HG03558 (cell line): ENCODE results near the gene KCNK1.

Source experiments
- ATAC-seq: cut with Tn5 transposase; IDR thresholded peaks from one replicate; pipeline ENCODE4 v1.9.1; 2021; ENCODE audit warnings: moderate number of reproducible peaks; ENCODE audit not compliant: unreplicated experiment; ENCODE audit errors: extremely low read depth

KCNK1 gene

DNA sequence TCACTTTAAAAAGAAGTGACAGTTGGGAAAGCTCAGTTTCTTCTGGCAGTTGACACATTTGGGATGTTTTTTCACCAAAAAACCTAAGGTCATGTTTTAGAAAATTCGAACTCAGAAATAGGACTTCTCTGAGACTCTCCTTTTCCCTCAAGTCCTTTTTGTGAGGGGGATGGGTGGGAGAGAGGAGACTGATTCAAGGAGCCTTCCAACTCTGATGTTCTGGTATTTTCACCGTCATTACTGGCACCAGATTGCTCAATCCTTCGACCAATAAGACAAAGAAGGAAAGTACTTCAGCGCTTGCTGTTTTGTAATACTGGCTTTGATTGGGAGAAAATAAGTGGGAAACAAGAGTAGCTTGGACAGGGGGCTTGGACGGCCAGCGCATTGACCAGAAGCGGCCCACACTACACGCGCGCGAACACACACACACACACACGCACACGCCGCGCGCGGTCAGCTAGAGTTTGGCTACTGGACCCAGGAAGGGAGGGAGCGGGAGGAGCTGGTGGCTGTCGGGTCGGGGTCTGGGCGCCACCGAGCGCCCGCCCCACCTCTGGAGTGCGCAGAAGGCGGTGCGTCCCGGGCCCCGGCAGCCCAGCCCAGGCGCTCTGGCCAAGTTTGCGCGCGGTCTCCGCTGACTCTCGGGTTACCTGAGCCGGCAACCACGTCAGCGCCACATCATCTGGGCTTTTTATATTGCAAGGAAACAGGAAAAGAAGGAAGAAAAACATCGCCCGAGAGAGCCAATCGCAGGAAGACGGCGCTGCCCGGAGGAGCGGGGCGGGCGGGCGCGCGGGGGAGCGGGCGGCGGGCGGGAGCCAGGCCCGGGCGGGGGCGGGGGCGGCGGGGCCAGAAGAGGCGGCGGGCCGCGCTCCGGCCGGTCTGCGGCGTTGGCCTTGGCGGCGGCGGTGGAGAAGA, at the start of gene KCNK1:
Gene KCNK1, plus strand, starts transcription at position 855 of the 921 bp plus-strand sequence. Its CDS starts 66 bp downstream, at position 921.
- ATAC-seq, result no peak

DNA sequence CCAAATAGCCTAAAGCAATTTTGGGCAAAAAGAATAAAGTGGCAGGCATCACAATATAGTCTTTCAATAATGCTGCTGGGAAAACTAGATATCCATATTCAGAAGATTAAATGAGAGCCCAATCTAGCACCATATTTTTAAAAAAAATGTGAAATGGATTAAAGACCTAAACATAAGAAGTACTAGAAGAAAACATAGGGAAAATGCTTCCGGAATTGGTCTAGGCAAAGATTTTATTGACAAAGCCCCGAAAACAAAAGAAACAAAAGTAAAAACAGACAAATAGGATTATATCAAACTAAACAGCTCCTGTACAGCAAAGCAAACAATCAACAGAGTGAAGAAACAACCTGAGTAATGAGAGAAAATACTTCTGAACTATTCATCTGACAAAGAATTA, 48.6 kb upstream of the KCNK1 start:
- ATAC-seq, result no peak

DNA sequence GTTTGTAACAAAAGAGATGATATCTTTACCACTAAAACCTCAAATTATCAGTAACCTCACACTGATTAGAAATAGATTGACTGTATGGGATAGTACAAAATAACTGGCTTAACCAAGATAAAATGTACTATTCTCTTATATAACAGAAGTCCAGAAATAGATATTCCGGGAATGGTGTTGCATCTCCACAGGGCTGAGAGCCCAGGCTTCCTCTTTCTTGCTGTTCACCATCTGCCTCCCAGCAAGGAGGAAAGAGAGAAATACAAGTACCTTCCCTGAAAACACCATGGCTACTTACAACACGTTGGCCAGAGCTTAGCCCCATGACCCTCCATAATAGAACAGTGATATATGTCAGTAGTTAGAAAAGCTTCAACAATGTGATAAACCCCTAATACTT, 47.0 kb upstream of the KCNK1 start:
- no peak for ATAC-seq

- ATAC-seq, result no peak
Observed at GRCh38 chr1:233569636-233570035, 44.3 kb upstream of the KCNK1 start.

DNA sequence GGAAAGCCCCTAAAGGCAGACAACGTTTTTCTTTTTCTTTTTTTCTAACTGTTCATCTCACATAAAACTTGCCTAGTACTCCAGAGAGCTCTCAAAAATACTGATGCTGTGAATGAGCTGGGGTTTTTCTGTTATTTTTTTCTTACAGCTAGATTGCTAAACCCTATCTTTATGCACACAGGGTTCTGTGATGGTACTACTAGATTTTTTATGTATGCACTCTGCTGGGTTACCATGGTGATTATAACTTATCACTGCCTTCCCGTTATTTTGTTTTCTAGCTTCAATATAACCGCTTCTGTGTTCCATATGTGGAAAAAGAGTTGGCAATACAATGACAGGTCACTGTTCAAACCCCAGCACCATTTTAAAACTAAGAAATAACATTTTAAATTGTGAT, 43.7 kb upstream of the KCNK1 start:
- no peak for ATAC-seq

GRCh38 chr1:233570706-233571105, 43.2 kb upstream of the KCNK1 start:
- ATAC-seq, result no peak

DNA sequence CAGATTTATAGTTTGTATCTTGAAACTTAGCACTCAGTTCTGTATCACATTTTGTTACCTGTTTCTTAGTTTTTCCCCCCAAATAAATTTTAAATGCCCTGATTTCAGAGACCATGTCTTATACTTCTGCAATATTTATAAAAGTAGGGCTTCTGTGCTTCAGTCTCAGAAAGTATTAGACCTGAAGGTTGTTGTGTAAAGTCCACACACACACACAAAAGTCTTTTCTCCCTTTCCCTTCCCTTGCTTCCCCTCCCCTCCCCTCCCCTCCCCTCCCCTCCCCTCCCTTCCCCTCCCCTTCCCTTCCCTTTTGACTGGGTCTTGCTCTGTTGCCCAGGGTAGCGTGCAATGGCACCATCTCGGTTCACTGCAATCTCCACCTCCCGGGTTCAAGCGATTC, 41.0 kb upstream of the KCNK1 start:
- no peak for ATAC-seq

DNA sequence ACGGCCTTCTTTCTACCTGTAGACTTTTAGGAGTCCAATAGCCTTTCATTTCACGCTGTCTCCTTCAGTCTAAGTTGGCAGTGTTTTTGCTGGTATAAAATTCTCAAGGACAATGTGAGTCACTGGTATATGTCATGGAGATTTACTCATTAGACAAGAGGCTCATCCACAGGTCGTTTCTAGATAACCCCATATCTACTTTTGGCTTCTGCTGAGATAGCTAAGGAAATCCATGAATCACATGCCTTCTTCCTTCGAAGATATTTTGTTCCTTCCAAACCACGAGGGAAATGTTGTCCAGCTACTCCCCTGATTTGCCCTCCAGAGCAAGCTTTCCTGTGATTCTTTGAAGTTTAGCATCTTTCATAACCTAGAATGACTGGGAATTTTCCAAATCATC, 38.5 kb upstream of the KCNK1 start:
- ATAC-seq, result no peak

- no peak for ATAC-seq
Observed at GRCh38 chr1:233582439-233582838, 31.5 kb upstream of the KCNK1 start.

- ATAC-seq, result no peak
Observed at GRCh38 chr1:233584376-233584775, 29.5 kb upstream of the KCNK1 start.

- no peak for ATAC-seq
Observed at GRCh38 chr1:233584931-233585330, 29.0 kb upstream of the KCNK1 start.

DNA sequence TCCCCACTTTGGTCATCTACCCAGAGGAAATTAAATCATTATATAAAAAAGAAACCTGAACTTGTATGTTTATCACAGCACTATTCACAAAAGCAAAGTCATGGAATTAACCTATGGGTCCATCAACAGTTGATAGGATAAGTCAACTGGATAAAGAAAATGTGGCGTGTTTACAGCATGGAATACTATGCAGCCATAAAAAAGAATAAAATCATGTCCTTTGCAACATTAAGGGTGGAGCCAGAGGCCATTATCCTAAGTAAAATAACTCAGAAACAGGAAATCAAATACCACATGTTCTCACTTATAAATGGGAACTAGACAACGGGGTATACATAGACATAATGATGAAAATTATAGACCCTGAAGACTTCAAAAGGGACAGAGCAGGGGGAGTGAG, 27.6 kb upstream of the KCNK1 start:
- no peak for ATAC-seq

DNA sequence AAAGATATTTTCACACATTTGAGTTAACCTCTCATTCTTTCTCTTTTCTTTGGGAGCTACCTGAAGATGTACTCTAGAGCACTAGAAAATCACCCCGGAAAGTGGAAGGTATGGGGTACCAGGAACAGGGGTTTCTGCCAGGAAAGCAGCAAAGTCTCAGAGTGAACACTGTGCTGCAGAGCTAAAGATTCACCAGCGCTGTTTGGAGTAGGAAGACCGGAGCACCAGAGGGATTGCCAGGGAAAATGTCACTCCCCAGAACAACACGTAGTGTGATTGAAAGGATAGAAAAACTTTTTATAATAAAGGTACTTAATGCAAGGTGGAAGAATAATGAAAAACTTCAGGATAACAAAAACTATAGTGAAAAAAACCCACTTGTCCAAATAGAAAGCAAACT, 26.7 kb upstream of the KCNK1 start:
- no peak for ATAC-seq

DNA sequence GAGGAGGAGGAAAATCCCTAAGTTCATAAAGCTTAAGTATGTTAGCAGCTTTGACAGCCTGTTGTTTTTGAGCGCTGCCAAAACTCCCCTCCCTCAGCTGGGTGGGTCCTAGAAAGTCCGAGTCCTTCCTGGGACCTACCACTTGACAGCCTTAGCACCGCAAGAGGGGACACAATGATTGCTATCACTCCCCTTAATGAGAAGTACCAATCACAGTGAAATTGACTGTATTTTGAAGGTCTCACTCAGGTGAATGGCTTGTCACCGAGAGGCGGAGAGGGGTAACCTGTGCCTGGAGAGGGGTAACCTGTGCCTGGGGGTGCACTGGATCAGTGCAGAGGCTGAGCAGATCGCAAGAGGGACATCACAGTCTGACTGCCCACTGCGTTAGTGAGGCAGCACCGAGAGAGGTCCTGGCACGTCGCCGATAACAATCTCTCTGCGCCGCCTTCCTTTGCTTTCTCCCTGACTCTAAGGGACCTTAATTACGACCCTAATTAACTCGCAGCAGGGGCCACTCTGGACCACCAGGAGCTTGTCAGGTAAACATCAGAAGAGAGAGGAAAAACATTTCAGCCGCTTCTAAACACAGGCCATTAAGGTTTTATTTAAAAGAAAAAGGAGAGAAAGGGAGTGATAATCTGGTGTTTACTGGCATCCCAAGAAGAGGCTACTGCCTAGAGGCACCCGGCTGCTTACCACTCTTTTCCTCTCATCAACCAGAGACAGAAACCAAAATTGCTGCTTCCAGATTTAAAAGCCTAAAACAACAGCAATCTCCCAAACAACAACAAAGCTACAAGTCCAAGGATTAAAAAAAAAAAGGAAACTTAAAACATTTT, 25.7 kb upstream of the KCNK1 start:
- ATAC-seq, result no peak

GRCh38 chr1:233597489-233597901, 16.4 kb upstream of the KCNK1 start:
- no peak for ATAC-seq

DNA sequence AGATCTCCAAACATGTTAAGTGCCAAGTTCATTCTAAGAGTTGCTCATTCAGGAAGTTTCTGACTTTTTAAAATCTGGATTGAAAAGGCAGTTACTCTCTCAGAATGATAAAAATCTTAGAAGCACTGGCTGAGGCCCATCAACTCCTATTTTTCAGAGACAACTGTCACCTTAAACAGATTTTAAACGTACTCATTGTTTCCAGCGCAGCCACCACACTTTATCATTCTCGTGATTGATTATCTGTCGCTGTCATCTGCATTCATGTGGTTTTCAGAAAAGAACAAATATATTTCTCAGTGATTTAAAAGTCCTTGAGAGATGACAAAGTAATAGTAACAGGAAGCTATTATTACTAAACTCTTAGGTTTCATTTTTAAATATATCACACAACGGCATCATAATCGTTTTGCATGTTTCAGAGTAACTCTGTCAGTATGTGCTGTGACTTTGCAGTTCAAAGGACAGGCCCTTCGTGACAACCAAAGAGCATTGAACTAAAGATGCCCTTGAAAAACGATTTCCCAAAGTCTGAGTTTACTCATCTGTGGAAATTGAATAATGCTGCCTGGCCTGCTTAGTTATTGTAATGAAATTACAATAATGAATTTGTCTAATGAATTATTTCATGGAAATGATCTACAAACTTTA, 14.9 kb upstream of the KCNK1 start:
- ATAC-seq, result peak; percentile 88

GRCh38 chr1:233599542-233600073, 14.3 kb upstream of the KCNK1 start:
- no peak for ATAC-seq

- no peak for ATAC-seq
Observed at GRCh38 chr1:233600488-233600887, 13.4 kb upstream of the KCNK1 start.

DNA sequence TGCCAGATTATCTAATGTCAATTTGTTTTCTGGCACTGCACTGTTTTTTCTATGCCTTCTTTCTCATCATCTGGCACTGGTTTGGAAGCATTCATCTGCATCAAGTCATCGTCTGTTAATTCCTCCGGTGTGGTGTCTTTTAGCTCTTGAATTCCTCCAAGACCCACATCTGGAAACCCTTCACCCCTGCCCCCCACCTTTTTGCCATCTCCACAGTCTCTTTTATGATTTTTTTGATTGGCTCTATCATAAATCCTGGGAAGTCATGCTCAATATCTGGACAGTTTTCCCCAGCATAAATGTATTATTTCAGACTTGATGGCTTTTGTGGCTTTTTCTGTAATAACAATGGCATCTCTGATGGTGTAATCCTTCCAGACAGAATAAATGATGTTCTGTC, 10.4 kb upstream of the KCNK1 start:
- ATAC-seq, result no peak

DNA sequence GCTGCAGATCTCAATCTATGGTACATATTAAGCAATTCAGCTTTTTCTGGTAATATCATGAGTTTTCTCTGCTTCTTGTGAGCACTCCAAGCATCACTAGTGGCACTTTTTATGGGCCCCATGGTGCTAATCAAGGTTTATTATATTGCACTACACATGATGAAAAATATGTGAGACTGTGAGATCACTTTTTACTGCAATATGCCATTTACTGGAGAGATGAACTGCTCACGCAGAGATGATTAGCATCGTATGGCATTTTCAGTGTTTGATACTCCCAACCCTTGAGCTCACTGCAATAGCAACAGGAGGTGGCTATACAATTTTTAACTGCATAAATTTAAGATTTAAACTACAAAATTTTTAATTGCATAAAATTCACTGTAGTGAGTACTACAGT, 8.7 kb upstream of the KCNK1 start:
- ATAC-seq, result no peak

DNA sequence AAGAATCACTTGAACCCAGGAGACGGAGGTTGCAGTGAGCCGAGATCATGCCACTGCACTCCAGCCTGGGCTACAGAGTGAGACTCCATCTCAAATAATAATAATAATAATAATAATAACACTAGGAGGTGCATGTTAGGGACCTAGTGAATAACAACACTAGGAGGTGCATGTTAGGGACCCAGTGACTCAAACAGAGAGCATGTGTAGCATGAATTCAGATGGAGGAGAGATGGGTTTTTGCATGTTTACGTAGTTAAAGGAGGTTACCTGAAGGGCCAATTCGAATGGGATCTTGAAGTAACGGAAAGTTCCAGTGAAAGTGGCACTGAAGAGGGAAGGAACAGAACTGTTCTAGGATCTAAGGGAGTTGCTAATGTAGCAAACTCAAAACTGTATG, 7.1 kb upstream of the KCNK1 start:
- ATAC-seq, result no peak
